Measurements from ENCODE around the gene PRCD. TPM values are rescaled to one million over a fixed set of nuclear protein-coding genes. Genes with fewer than 3 reads are reported as not detected.
"Not testable (repeated sequence)": the region's sequence is repeated elsewhere in the genome, so short reads cannot be mapped to it uniquely, and the experiment has no call there.

Gene PRCD
- total RNA-seq, 1 experiment from 2014 or later, result not detected

DNA sequence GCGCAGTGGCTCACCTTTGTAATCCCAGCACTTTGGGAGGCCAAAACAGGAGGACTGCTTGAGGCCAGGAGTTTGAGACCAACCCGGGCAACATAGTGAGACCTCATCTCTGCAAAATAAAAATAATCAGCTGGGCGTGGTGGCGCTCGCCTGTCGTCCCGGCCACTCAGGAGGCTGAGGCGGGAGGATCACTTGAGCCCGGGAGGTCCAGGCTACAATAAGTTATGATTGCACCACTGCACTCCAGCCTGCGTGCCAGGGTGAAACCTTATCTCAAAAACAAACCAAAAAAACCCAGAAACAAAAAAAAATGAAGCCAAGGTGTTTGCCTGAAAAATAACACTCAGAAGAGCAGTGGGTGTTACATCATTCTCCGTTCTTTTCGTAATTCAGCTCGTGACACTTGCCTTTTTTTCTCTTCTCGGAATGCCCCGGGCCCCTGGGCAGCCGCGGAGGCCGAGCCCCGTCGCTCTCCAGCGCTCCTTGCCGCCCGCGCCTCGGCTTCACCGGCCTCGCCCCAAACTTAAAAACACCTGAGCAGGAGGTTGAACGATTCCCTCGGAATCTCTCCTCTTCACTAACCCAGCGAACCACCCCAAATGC is 17.0 kb downstream of the PRCD start:
- no peak for DNase-seq (ENCODE audit: low spot score)

DNA sequence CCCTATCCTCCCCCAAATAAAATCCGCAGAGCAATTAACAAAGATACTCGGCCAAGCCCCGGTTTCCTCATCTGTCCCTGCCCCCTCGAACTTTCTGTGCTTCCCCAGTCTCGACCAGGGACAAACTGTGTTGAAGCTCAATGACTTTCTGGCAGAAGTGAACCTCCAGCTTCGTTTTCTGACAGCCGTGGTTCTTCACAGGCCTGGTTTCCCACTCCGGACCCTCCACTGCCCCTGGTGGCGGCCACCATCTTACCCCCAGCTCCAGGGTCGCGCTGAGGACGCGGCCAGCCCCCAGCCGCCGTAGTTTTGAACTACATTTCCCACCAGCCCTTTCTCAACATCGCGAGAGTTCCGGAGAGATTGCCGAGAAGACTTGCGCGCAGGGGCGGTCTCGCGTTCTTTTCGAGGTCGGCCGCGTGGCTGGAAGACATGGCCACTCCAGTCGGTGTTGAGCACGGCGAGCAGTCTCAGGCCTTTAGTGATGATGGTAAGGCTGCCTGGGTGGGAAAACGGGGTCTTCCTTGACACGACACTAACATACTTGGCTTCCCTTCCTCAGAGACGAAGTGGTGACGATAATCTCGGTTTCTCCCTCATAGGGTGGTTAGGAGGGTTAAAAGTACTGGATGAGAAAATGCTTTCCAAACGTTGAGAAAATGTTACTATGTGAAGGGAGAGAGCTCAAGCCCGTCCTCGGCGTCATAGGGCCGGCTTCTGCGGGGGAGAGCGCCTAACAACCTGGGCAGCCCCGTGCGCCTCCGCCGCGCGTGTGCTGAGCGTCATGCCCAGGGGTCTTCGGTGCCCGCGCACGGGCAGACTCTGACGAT is 17.7 kb downstream of the PRCD start:
- peak; percentile 95 for DNase-seq (ENCODE audit: low spot score)

DNA sequence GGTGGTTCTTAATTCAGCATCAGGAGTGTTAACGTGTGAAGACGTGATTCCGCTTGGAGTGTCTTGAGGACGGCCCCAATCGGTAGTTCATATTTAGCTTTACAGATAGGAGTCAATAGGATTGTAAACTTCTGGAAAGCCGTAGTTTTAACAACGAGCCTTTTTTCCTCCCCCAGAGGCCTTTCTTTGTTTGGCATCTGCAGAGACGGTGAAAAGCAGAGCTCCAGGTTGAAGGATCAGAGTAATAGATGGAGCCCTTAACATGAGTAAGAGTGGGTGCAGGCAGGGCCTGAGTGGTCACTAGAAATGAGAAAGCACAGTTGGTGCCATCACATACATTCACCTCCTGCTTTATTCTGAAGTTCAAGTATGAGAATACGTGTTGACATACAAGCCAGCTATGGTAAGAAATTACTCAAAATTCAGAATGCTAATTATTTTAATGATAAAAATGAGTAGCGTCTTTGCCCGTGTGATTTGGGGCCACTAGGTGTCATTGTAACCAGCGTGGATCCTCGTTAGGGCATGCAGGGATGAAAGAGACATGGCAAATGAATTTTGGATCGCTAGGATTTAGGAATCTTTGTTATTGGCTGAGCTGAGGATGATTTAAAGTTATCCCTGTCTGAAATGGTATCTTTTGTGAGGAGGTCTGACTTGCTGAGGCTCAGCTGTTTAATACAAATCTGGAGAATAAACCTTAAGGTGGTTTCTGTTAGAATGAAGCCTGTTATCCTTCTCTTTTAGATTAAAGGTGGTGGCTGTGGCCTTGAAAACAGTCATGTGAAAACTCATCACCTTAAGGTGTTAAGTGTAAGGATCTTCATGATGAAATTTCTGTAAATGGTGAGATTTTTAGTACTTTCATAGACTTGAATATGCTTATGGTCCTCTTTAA is 18.6 kb downstream of the PRCD start:
- DNase-seq (ENCODE audit: low spot score), result peak; percentile 61

DNA sequence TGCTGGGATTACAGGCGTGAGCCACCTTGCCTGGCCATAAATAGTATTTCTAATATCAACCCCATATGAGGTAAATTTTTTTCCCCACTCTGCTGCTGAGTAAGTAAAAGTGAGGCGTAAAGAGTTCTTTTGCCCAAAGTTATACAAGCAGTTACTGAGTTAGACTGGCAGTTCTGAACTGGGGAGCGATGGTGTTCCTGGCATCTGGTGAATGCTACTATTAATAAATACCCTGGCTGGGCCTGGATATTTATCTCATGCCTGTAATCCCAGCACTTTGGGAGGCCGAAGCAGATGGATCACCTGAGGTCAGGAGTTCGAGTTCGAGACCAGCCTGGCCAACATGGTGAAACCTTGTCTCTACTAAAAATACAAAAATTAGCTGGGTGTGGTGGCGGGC is 19.6 kb downstream of the PRCD start:
- not testable (repeated sequence) for DNase-seq (ENCODE audit: low spot score)

DNA sequence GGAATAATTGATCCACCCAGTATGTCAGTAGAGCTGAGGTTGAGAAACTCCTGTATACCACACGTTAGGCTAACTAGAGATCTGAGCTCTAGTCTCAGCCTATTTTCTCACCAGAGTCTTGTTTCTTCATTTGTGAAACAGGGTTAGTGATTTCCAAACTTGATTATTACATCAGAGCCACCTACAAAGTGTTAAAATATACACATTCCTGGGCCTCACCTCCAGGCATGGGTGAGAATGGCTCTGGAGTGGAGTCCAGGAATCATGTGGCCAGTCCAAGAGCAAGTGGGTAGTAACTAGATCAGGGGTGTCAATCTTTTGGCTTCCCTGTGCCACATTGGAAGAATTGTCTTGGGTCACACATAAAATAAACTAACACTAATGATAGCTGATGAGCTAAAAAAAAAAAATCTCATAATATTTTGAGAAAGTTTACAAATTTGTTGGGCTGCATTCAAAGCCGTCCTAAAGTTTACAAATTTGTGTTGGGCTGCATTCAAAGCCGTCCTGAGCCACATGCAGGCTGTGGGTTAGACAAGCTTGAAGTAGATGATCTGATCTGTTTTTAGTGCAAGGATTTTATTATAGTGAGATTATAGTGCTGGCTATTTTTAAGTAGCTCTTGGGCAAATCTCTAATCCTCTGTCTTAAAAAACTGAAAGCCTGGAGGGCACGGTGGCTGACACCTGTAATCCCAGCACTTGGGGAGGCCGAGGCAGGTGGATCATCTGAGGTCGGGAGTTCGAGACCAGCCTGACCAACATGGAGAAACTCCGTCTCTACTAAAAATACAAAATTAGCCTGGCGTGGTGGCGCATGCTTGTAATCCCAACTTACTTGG is 20.4 kb downstream of the PRCD start:
- DNase-seq (ENCODE audit: low spot score), result no peak

DNA sequence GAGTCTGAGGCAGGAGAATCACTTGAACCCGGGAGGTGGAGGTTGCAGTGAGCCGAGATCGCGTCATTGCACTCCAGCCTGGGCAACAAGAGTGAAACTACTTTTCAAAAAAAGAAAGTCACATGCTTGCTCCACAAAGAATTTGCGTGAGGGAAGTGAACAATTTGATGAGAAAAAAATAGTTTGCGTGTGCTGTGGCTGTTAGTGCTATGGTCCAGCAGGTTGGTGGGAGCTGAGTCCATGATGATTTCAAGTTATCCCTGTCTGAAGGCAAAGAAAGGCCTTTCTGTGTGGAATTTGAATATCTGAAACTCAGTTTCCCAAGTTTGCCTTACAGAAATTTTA is 21.0 kb downstream of the PRCD start:
- no peak for DNase-seq (ENCODE audit: low spot score)

DNA sequence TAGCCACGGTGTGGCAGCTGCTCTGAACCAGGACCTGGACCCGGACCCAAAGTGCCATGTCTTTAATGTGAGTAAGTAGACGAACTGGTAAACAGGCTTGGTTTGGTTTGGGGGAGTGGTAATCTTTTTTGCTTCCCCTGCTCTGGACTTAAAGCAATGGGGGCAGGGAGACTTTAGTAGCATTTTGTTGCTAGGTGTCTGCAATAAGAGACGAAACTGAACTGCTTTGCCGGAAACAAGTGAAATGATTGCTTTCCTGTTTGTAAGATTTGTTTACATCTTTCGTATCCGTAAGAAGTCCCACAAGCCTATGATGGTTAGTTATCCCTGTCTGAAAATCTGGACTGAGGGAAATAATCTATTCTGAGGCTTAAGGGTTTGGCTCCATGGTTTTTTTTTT is 21.5 kb downstream of the PRCD start:
- DNase-seq (ENCODE audit: low spot score), result no peak

DNA sequence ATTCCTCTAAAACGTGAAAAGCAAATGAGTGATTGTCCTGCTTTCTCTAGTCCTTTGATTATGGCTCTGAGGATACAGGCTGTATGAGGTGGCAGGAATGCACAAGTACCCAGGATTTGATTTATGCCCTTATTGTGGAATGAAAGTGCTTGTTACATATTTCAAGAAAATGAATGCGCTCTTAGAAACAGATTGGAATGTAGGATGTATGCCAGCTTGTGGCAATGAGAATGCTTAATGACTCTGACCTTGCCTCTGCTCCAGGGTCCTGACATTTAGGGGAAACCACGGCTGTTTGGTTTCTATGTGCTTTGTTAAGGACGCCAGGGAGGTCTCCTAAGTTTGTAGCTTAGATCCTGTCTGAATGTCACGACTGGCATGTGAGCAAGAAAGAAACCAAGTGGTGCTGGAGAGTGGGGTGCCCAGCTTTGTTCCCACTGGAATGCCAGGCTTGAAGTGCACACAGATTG is 22.0 kb downstream of the PRCD start:
- no peak for DNase-seq (ENCODE audit: low spot score)

DNA sequence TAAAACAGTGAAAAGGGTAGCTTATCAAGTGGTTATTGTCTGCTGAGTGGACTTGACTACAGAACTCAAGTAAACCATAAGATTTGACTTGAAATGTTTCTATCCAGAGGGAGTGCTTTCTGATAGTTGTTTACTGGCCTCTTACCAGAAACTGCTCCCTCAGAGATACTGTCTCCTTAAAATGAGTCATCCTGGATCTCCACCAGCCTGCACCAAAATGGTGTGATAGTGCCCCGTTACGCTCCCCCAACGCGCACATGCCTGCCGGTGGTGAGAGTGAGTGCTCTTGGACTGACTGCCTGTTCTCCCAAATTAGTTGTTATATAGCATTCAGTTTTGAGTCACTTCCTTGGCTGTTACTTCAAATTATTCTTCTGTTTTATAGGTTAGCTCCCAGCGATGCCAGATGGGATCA is 22.9 kb downstream of the PRCD start:
- no peak for DNase-seq (ENCODE audit: low spot score)

DNA sequence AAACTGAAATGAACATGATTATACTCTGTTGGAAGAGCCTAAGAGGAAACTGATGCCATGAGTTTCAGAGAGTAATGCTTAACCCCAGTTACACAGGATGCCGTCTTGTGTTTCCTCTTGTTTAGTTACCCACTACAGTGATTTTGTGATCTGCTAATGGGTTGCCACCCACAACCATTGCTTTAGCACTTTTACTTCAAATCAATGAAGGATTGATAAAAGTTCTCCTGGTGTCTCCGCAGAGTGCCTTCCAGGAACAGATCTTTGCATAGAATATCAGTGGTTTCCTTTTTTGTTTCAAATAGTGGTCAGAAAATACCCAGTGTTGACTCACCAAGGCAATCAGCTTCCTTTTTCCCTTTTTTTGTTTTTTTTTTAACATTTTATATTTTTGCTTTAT is 23.5 kb downstream of the PRCD start:
- not testable (repeated sequence) for DNase-seq (ENCODE audit: low spot score)

DNA sequence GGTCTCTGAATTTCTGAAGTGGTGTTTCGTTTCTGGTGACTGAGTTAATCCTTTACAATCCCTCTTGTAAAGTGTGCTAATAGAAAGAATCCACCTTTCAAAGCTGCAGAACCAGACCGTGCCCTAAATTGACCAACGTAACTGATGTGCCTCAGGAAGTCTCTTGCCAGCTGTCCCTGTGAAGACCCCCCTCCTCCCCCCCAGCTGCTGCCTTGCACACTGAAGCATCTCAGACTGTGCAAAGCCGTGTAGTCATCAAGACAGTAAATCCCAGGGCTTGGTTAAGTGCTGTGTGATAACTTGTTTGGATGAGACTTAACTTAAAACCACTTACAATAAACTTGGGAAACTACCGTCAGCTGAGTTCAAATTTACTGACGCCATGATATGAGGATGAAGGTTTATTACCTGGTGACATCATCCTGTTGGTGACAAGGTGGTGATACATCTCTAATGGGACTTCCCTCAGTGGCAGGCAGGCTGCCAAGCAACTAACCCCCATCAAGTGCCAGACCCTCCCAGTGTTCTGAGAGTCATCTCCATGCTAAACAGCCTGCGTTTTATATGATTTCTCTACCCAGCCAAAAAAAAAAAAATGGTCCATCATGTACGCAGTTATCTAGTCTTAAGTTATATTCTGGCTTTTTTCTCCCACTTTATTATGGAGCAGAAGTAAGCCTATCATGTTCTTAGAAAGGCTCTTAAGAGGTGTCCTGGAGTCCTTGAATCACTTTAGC is 25.3 kb downstream of the PRCD start:
- DNase-seq (ENCODE audit: low spot score), result not testable (repeated sequence)

DNA sequence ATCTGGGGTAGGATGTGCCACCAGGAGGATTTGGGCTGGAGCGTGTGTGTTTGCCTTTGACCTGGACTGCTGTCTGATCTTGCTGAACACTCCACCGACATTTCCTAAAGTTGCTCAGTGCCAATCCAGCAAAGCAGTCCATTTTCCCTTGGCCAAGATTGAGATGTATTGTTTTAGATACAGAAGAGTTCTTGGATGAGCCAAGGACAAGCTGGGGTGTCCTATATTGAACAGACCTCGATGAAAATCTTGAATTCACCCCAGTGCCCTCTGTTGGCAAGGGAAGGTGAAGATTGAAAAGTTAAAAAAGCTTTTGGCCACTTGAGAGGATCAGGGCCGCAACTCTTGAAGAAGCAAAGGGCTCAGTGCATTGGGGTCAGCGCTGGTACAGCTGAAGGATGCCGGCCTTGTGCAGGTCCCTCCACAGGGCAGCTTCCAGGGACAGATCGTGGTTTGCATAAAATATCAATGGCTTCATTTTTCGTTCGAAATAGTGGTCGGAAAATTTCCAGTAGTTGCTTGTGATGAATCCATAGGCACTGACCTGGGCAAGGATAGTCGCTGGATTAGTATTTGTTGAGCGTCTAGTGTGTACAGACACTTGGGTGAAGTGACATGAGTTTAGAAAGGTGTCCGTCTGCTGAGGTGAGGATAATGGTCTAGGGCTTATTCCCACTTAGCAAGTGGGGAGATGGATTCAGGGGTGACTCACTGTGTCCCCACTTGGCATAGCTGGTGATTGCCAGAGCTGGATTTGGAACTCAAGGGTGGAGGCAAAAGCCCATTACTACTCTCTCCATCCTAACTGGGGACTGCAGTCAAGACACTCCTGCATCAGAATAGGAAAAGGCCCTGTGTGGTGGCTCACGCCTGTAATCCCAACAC is 26.1 kb downstream of the PRCD start:
- DNase-seq (ENCODE audit: low spot score), result no peak

DNA sequence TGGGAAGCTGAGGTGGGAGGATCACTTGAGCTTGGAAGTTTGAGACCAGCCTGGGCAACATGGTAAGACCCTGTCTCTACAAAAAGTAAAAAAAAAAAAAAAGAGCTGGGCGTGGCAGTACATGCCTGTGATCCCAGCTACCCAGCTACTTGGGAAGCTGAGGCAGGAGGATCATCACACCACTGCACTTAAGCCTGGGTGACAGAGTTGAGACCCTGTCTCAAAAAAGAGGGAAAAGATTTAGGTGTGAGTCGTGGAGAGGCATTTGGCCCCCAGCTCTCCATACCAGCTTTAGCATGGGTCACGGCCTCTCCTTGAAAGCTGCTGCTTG is 26.7 kb downstream of the PRCD start:
- no peak for DNase-seq (ENCODE audit: low spot score)

DNA sequence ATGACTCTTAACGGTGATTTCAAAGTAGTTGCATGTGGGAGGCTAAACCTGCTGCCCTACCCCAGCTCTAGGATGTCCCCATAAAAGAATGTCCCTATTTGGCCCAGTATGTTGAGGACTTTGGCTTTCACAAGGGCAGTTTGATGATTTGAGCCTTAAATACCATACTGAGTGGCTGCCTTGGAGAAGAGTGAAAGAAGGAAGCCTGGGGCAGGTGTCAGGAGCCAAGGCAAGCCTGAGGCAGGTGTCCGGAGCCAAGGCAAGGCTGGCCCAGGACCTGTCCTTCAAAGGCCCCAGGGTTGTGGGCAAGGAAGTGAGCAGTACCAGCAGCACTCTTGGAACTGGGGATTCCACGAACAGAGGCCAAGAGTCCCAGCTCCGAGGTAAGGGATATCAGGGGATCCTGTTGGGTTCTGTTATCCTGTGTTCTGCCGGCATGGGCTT is 27.2 kb downstream of the PRCD start:
- DNase-seq (ENCODE audit: low spot score), result no peak

DNA sequence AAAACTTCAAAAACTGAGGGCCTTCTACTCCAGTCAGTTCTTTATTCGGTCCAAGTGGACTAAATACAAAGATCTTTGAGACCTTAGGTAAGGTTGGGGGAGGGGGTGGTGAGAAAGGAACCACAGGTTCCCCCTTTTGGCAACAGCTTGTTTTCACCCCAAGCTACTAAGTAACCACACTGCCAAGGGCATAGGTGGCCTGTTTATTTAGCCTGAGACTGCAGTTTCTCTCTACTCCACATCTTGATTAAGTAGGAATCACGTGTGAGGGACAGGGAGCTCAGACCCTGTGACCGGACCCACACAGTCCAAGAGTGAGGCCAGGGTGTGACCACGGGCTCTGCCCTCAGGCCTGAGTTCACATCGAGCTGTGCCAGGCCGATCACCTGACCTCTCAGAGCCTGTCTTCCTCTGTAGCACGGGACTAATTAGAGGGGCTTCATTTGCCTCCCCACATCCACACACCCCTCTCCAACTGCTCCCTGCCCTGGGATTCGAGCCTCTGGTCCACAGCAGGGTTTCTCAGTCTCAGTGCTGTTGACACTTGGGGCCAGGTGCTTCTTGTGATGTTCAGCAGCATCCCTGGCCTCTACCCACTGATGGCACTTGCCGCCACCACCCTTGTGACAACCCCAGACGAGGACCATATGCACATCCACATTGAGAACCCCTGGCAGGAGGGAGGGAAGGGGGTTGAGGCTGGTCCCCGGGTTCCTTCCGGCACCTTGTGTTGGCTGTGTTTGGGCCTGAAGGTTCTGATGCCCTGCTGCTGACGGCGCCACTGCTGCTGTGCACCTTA is 28.0 kb downstream of the PRCD start:
- no peak for DNase-seq (ENCODE audit: low spot score)

DNA sequence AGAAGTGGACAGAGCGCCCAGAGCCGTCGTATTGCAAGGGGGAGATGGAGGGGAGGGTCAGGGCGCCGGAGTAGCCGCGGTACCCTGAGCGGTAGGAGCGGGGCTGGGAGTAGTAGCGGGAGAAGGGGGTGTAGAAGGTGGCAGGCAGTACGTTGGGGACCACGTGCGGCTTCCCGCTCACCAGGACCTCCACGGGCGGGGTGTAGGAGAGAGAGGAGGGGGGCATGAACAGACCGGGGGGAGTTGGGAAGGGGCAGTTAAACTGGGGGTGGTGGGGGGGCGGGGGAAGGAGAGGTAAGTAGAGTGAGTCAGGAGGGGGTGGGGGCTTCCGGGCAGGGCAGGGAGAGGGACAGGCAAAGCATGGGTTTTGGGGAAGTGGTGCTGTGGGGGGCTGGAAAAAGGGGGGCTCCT is 29.0 kb downstream of the PRCD start:
- DNase-seq (ENCODE audit: low spot score), result no peak

DNA sequence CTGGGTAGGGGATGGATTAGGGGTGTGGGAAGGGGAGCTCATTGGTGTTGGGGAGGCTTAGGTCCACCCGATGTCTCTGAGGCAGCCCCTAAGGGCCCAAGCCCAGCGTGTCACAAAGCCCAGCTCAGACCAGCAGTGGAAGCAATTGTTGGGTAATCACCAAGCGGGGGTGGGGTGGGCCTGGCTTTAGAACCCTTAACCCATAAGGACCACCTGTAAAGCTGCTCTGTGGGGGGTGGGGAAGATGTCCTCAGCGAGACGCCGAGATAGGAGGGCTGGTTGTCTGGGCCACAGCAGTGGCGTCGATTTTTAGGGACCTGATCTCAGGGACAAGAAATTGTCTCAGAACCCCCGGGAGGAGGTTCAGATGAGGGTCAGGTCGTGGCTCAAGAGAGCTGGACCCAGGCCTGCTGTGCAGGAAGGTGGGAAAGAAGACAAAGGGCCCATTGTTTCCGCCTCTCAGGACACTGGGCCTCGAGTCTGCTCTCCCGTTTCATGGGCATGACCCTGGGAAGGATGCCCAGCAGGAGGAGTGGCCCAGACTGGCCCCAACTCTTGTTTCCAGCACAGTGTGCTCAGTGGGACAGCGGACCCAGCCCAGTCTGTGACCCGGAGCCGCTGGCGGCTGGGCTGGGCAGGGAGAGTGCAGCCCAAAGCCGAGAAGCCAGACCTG is 29.9 kb downstream of the PRCD start:
- peak; percentile 83 for DNase-seq (ENCODE audit: low spot score)

DNA sequence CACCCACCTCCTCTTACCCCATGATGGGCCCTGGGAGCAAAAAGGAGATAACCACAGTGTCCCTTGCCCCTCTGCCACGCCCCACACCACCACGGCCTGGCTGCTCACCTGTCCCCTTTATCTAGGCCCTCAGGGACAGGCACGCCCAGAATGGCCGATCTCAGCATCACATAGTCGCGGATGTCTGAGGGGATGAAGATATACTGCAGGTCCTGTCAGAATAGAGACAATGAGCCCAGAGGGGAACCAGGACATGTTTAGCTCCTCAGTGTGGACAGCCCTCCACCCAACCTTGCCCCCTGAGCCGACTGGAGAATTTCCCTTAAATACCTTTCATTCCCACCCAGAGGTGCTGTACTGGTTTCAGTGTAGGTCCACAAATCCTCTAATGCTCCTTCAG is 30.6 kb downstream of the PRCD start:
- DNase-seq (ENCODE audit: low spot score), result no peak

Measured in HT-29 (cell line).